Measurements from ENCODE around the gene GRIFIN. TPM values are rescaled to one million over a fixed set of nuclear protein-coding genes. Genes with fewer than 3 reads are reported as not detected.

GRIFIN gene
- total and polyA plus RNA-seq, 3 donors from 2014 or later: not detected

DNA sequence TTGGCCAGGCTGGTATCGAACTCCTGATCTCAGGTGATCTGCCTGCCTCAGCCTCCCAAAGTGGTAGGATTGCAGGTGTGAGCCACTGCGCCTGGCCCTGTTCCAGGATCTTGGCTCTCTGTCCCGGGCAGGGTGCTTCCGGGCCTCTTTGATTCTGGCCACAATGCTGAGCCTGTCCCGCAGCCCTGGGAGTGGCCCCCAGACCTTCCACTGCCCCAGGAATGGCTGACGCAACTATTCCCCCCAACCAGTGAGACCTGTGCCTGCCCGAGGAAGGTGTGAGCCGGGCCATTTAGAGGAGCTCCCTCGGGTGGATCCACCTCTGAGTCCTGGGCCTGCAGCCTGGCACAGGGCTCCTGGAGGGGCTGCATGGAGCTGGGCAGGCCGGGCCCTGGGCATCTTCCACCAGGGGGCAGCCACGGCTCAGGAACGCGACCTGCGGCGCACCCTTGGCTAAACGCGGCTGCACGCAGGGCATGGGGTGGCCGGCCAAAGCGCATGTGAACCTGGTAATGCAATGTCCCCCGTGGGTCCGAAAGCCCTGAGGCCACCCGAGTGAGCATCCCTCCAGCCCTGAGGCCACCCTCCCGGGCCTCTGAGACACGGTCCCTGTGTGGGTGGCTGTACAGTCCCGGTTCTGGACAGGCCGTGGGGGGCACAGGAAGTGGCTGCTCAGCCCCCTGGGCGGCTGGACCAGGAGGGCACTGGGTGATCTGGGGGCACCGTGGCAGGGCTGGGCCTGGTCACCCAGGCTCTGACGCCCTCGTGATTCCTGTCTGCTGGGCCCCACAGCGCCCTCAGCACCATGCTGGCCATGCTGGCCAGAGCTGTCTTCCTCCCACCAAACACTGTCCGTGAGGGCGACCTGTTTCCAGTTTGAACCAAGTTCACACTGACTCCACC is 24.8 kb downstream of the GRIFIN start:
- Histone ChIP-seq H3K36me3 (ENCODE audit: low read depth, missing control alignments) (no peaks in the 10 kb centered on the region), H3K9me3 (no peaks in the 10 kb centered on the region), H3K4me1 (peaks cover 8% of the 10 kb centered on the region), H3K27me3 (no peaks in the 10 kb centered on the region), H3K27ac (no peak overlapping the region), H3K4me3 (no peak overlapping the region)
- TF ChIP-seq, protein P1, sequence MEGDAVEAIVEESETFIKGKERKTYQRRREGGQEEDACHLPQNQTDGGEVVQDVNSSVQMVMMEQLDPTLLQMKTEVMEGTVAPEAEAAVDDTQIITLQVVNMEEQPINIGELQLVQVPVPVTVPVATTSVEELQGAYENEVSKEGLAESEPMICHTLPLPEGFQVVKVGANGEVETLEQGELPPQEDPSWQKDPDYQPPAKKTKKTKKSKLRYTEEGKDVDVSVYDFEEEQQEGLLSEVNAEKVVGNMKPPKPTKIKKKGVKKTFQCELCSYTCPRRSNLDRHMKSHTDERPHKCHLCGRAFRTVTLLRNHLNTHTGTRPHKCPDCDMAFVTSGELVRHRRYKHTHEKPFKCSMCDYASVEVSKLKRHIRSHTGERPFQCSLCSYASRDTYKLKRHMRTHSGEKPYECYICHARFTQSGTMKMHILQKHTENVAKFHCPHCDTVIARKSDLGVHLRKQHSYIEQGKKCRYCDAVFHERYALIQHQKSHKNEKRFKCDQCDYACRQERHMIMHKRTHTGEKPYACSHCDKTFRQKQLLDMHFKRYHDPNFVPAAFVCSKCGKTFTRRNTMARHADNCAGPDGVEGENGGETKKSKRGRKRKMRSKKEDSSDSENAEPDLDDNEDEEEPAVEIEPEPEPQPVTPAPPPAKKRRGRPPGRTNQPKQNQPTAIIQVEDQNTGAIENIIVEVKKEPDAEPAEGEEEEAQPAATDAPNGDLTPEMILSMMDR (IDR thresholded peaks at IDR 0.05): peak; percentile 79 to 82 (median 80)
- TF ChIP-seq POLR2A (IDR thresholded peaks at IDR 0.05): no peak
- intact Hi-C loops (cut with DNase I; ENCODE audit: low total_unique reads): no loop called here
- WGBS, 2 donors: 18 to 38% methylated on average over 2 to 34 of the region's 34 CpGs
- DNase-seq: peak; percentile 82

DNA sequence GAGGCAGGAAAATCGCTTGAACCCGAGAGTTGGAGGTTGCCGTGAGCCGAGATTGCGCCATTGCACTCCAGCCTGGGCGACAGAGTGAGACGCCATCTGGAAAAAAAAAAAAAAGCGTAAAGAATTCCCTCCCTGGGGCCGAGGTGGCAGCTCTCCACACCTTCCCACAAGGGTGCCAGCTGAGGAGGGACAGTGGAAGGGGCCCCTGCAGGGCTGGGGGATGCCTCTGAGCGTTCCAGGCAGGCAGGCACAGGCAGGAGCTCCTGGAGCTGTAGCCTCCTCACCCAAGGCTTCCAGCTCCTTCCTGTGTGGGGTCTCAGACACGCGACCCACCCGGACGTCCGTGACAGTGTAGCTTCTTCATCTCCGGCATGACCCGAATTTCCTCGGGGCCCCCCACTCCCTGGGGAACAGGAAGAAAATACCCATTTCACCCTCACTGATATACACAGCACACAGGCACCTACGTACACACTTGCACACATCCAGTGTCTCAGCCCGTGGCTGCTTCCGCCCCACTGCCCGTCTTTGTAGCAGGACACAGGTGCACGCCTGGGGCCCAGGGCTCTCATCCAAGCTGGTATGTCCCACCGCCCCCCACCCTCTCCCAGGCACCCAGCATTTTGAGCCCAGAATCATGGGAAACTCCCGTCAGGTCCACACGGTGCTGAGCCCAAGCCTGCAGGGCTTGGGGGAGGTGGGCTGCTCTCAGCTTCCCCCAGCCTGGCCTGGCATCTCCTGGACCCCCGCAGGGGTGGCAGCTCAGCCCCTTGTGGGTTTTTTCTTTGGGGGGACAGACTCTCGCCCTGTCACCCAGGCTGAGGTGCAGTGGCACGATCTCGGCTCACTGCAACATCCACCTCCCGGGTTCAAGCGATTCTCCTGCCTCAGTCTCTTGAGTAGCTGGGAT is 25.7 kb downstream of the GRIFIN start:
- no peak overlapping the region for H3K4me3 ChIP-seq
- H3K9me3 ChIP-seq: no peaks in the 10 kb centered on the region
- TF ChIP-seq POLR2A (IDR thresholded peaks at IDR 0.05): no peak
- TF ChIP-seq, protein P1 (IDR thresholded peaks at IDR 0.05): no peak
- no peaks in the 10 kb centered on the region for H3K27me3 ChIP-seq
- DNase-seq: no peak
- WGBS, 2 donors: 69 to 73% methylated on average over 27 to 32 of the region's 32 CpGs
- peaks cover 8% of the 10 kb centered on the region for H3K4me1 ChIP-seq
- intact Hi-C loops (cut with DNase I; ENCODE audit: low total_unique reads): no loop called here
- H3K27ac ChIP-seq: no peak overlapping the region
- no peaks in the 10 kb centered on the region for H3K36me3 ChIP-seq (ENCODE audit: low read depth, missing control alignments)

DNA sequence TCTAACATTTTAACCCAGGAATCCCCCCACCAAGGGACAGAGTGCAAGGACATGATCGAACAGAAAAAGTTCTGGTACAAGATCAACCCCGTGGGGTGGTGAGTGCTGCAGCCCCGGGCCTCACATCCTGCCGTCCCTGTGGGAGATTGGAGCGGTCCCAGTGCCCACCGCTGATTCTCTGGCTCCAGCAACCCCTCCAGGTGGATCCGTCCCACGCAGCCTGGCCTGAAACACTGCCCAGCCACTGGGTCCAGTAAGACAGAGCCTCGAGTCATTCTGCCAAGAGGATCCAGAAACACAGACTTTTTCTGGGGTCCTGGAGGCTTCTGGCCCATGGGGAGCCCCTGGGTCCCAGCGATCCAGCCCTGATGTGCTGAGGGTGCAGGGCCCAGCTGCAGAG is 29.5 kb downstream of the GRIFIN start:
- peaks cover 7% of the 10 kb centered on the region for H3K4me1 ChIP-seq
- intact Hi-C loops (cut with DNase I; ENCODE audit: low total_unique reads): no loop called here
- no peak overlapping the region for H3K27ac ChIP-seq
- no peak for DNase-seq
- 87 to 90% methylated on average over 8 to 10 of the region's 10 CpGs for WGBS, 2 donors
- no peaks in the 10 kb centered on the region for H3K27me3 ChIP-seq
- H3K4me3 ChIP-seq: no peak overlapping the region
- H3K36me3 ChIP-seq (ENCODE audit: low read depth, missing control alignments): no peaks in the 10 kb centered on the region
- H3K9me3 ChIP-seq: no peaks in the 10 kb centered on the region
- TF ChIP-seq POLR2A (IDR thresholded peaks at IDR 0.05): no peak
- TF ChIP-seq, protein P1 (IDR thresholded peaks at IDR 0.05): no peak

DNA sequence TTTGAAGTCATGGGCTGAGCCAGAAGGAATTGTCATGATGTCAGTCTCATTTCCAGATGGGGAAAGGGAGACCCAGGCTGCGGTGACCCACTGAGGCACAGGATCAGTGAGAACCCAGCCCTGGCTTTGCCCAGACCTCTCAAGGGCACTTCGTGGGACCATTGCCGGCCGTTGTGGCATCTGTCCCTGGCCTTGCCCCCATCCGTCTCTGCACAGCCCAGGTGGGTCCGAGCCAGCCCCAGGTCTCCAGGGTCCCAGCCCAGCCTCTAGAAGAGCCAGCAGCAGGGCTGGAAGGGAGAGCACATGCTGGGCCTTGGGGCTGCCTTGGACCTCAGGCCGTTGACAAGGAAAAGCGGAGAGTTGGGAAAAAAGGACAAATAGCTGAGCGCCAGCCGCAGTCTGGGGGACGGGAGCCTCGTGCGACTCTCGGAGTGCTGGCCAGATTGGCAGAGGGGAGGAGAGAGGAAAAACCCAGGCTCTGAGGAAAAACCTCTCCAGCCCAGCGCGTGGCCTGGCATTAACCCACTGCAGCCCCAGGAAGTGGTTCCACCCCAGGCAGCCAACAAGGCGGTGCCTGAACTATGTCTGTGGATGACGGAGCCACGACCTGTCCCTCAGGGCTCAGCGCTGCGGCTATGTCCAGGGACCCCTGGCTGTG is 30.2 kb downstream of the GRIFIN start:
- no peak for TF ChIP-seq POLR2A (IDR thresholded peaks at IDR 0.05)
- TF ChIP-seq, protein P1 (IDR thresholded peaks at IDR 0.05): no peak
- Histone ChIP-seq H3K36me3 (ENCODE audit: low read depth, missing control alignments) (no peaks in the 10 kb centered on the region), H3K4me1 (peaks cover 8% of the 10 kb centered on the region), H3K4me3 (no peak overlapping the region), H3K9me3 (no peaks in the 10 kb centered on the region), H3K27ac (no peak overlapping the region), H3K27me3 (no peaks in the 10 kb centered on the region)
- intact Hi-C loops (cut with DNase I; ENCODE audit: low total_unique reads): no loop called here
- DNase-seq: no peak
- 86 to 90% methylated on average over 19 to 21 of the region's 21 CpGs for WGBS, 2 donors

Measured in testis (tissue), 3 donors.